ENCODE measurements around the gene VEGFA.

The VEGFA gene

GRCh38 chr6:43785904-43786303, 15.9 kb downstream of the VEGFA start:
- Histone ChIP-seq H3K9me3 (ENCODE audit: control insufficient read depth in 5 of 5, low read length in 5 of 5) (no peaks in the 10 kb centered on the region), H3K27ac (ENCODE audit: low read depth, low read length) (no peak overlapping the region), H3K4me3 (ENCODE audit: low read depth in 1 of 5, low read length in 5 of 5) (no peak overlapping the region), H3K36me3 (ENCODE audit: control insufficient read depth in 5 of 5, insufficient read depth in 5 of 5, low read length in 5 of 5) (peaks cover 0 to 57% (median 45%) of the 10 kb centered on the region in 5 donors), H3K27me3 (ENCODE audit: control insufficient read depth in 5 of 5, insufficient read depth in 4 of 5, low read length in 5 of 5) (no peaks in the 10 kb centered on the region), H3K4me1 (ENCODE audit: control insufficient read depth in 5 of 5, insufficient read depth in 5 of 5, low read length in 5 of 5) (peaks cover 0 to 41% (median 23%) of the 10 kb centered on the region in 5 donors), H3K9ac (ENCODE audit: low read length in 5 of 5) (no peak overlapping the region)

- Histone ChIP-seq H3K27ac (ENCODE audit: low read depth, low read length) (peak overlapping the region; percentile 75), H3K36me3 (ENCODE audit: control insufficient read depth in 5 of 5, insufficient read depth in 5 of 5, low read length in 5 of 5) (peaks cover 0 to 48% (median 36%) of the 10 kb centered on the region in 5 donors), H3K9ac (ENCODE audit: low read length in 5 of 5) (no peak overlapping the region), H3K9me3 (ENCODE audit: control insufficient read depth in 5 of 5, low read length in 5 of 5) (no peaks in the 10 kb centered on the region), H3K27me3 (ENCODE audit: control insufficient read depth in 5 of 5, insufficient read depth in 4 of 5, low read length in 5 of 5) (no peaks in the 10 kb centered on the region), H3K4me1 (ENCODE audit: control insufficient read depth in 5 of 5, insufficient read depth in 5 of 5, low read length in 5 of 5) (peaks cover 0 to 44% (median 22%) of the 10 kb centered on the region in 5 donors), H3K4me3 (ENCODE audit: low read depth in 1 of 5, low read length in 5 of 5) (no peak overlapping the region)
Observed at GRCh38 chr6:43786664-43787329, 16.8 kb downstream of the VEGFA start.

- Histone ChIP-seq H3K4me3 (ENCODE audit: low read depth in 1 of 5, low read length in 5 of 5) (no peak overlapping the region), H3K27ac (ENCODE audit: low read depth, low read length) (peak overlapping the region; percentile 75)
Observed at GRCh38 chr6:43788301-43788700, 18.3 kb downstream of the VEGFA start.

GRCh38 chr6:43789447-43789846, 19.4 kb downstream of the VEGFA start:
- Histone ChIP-seq H3K9me3 (ENCODE audit: control insufficient read depth in 5 of 5, low read length in 5 of 5) (no peaks in the 10 kb centered on the region), H3K27ac (ENCODE audit: low read depth, low read length) (peak overlapping the region; percentile 93), H3K36me3 (ENCODE audit: control insufficient read depth in 5 of 5, insufficient read depth in 5 of 5, low read length in 5 of 5) (peaks cover 0 to 22% (median 10%) of the 10 kb centered on the region in 5 donors), H3K4me1 (ENCODE audit: control insufficient read depth in 5 of 5, insufficient read depth in 5 of 5, low read length in 5 of 5) (peaks cover 0 to 60% (median 33%) of the 10 kb centered on the region in 5 donors), H3K9ac (ENCODE audit: low read length in 5 of 5) (peak overlapping the region in 2 of 5 donors; percentile 1 to 56), H3K27me3 (ENCODE audit: control insufficient read depth in 5 of 5, insufficient read depth in 4 of 5, low read length in 5 of 5) (no peaks in the 10 kb centered on the region), H3K4me3 (ENCODE audit: low read depth in 1 of 5, low read length in 5 of 5) (no peak overlapping the region)

More at GRCh38 chr6:43788301-43788700, 18.3 kb downstream of the VEGFA start:
- H3K4me1 ChIP-seq (ENCODE audit: control insufficient read depth in 5 of 5, insufficient read depth in 5 of 5, low read length in 5 of 5), result peaks cover 0 to 49% (median 22%) of the 10 kb centered on the region in 5 donors
- H3K9ac ChIP-seq (ENCODE audit: low read length in 5 of 5), result no peak overlapping the region
- peaks cover 0 to 33% (median 21%) of the 10 kb centered on the region in 5 donors for H3K36me3 ChIP-seq (ENCODE audit: control insufficient read depth in 5 of 5, insufficient read depth in 5 of 5, low read length in 5 of 5)
- no peaks in the 10 kb centered on the region for H3K9me3 ChIP-seq (ENCODE audit: control insufficient read depth in 5 of 5, low read length in 5 of 5)
- H3K27me3 ChIP-seq (ENCODE audit: control insufficient read depth in 5 of 5, insufficient read depth in 4 of 5, low read length in 5 of 5), result no peaks in the 10 kb centered on the region

- peak overlapping the region in 3 of 5 donors; percentile 26 to 70 (median 61) for H3K9ac ChIP-seq (ENCODE audit: low read length in 5 of 5)
- H3K4me3 ChIP-seq (ENCODE audit: low read depth in 1 of 5, low read length in 5 of 5), result no peak overlapping the region
- H3K27me3 ChIP-seq (ENCODE audit: control insufficient read depth in 5 of 5, insufficient read depth in 4 of 5, low read length in 5 of 5), result no peaks in the 10 kb centered on the region
- peaks cover 0 to 17% (median 6%) of the 10 kb centered on the region in 5 donors for H3K36me3 ChIP-seq (ENCODE audit: control insufficient read depth in 5 of 5, insufficient read depth in 5 of 5, low read length in 5 of 5)
- H3K4me1 ChIP-seq (ENCODE audit: control insufficient read depth in 5 of 5, insufficient read depth in 5 of 5, low read length in 5 of 5), result peaks cover 0 to 62% (median 36%) of the 10 kb centered on the region in 5 donors
- H3K9me3 ChIP-seq (ENCODE audit: control insufficient read depth in 5 of 5, low read length in 5 of 5), result no peaks in the 10 kb centered on the region
- H3K27ac ChIP-seq (ENCODE audit: low read depth, low read length), result peak overlapping the region; percentile 93
Observed at GRCh38 chr6:43790031-43790430, 20.0 kb downstream of the VEGFA start.

GRCh38 chr6:43791745-43792422, 21.9 kb downstream of the VEGFA start:
- Histone ChIP-seq H3K4me1 (ENCODE audit: control insufficient read depth in 5 of 5, insufficient read depth in 5 of 5, low read length in 5 of 5) (peaks cover 0 to 63% (median 44%) of the 10 kb centered on the region in 5 donors), H3K27ac (ENCODE audit: low read depth, low read length) (peak overlapping the region; percentile 77), H3K9ac (ENCODE audit: low read length in 5 of 5) (no peak overlapping the region), H3K9me3 (ENCODE audit: control insufficient read depth in 5 of 5, low read length in 5 of 5) (no peaks in the 10 kb centered on the region), H3K36me3 (ENCODE audit: control insufficient read depth in 5 of 5, insufficient read depth in 5 of 5, low read length in 5 of 5) (no peaks in the 10 kb centered on the region), H3K27me3 (ENCODE audit: control insufficient read depth in 5 of 5, insufficient read depth in 4 of 5, low read length in 5 of 5) (no peaks in the 10 kb centered on the region), H3K4me3 (ENCODE audit: low read depth in 1 of 5, low read length in 5 of 5) (no peak overlapping the region)

GRCh38 chr6:43793154-43793874, 23.3 kb downstream of the VEGFA start:
- Histone ChIP-seq H3K4me1 (ENCODE audit: control insufficient read depth in 5 of 5, insufficient read depth in 5 of 5, low read length in 5 of 5) (peaks cover 0 to 65% (median 47%) of the 10 kb centered on the region in 5 donors), H3K27ac (ENCODE audit: low read depth, low read length) (peak overlapping the region; percentile 77), H3K36me3 (ENCODE audit: control insufficient read depth in 5 of 5, insufficient read depth in 5 of 5, low read length in 5 of 5) (no peaks in the 10 kb centered on the region), H3K9ac (ENCODE audit: low read length in 5 of 5) (peak overlapping the region in 1 of 5 donors; percentile 7), H3K4me3 (ENCODE audit: low read depth in 1 of 5, low read length in 5 of 5) (no peak overlapping the region), H3K27me3 (ENCODE audit: control insufficient read depth in 5 of 5, insufficient read depth in 4 of 5, low read length in 5 of 5) (no peaks in the 10 kb centered on the region), H3K9me3 (ENCODE audit: control insufficient read depth in 5 of 5, low read length in 5 of 5) (no peaks in the 10 kb centered on the region)

GRCh38 chr6:43793875-43794242, 23.8 kb downstream of the VEGFA start:
- Histone ChIP-seq H3K4me3 (ENCODE audit: low read depth in 1 of 5, low read length in 5 of 5) (no peak overlapping the region), H3K9ac (ENCODE audit: low read length in 5 of 5) (no peak overlapping the region), H3K27me3 (ENCODE audit: control insufficient read depth in 5 of 5, insufficient read depth in 4 of 5, low read length in 5 of 5) (no peaks in the 10 kb centered on the region), H3K36me3 (ENCODE audit: control insufficient read depth in 5 of 5, insufficient read depth in 5 of 5, low read length in 5 of 5) (no peaks in the 10 kb centered on the region), H3K27ac (ENCODE audit: low read depth, low read length) (peak overlapping the region; percentile 77), H3K9me3 (ENCODE audit: control insufficient read depth in 5 of 5, low read length in 5 of 5) (no peaks in the 10 kb centered on the region), H3K4me1 (ENCODE audit: control insufficient read depth in 5 of 5, insufficient read depth in 5 of 5, low read length in 5 of 5) (peaks cover 2 to 66% (median 49%) of the 10 kb centered on the region in 5 donors)

- H3K9ac ChIP-seq (ENCODE audit: low read length in 5 of 5), result no peak overlapping the region
- H3K36me3 ChIP-seq (ENCODE audit: control insufficient read depth in 5 of 5, insufficient read depth in 5 of 5, low read length in 5 of 5), result no peaks in the 10 kb centered on the region
- H3K27me3 ChIP-seq (ENCODE audit: control insufficient read depth in 5 of 5, insufficient read depth in 4 of 5, low read length in 5 of 5), result no peaks in the 10 kb centered on the region
- no peak overlapping the region for H3K27ac ChIP-seq (ENCODE audit: low read depth, low read length)
- H3K4me3 ChIP-seq (ENCODE audit: low read depth in 1 of 5, low read length in 5 of 5), result no peak overlapping the region
- H3K9me3 ChIP-seq (ENCODE audit: control insufficient read depth in 5 of 5, low read length in 5 of 5), result no peaks in the 10 kb centered on the region
- peaks cover 2 to 66% (median 44%) of the 10 kb centered on the region in 5 donors for H3K4me1 ChIP-seq (ENCODE audit: control insufficient read depth in 5 of 5, insufficient read depth in 5 of 5, low read length in 5 of 5)
Observed at GRCh38 chr6:43795421-43795820, 25.4 kb downstream of the VEGFA start.

- Histone ChIP-seq H3K4me1 (ENCODE audit: control insufficient read depth in 5 of 5, insufficient read depth in 5 of 5, low read length in 5 of 5) (peaks cover 2 to 66% (median 43%) of the 10 kb centered on the region in 5 donors), H3K9ac (ENCODE audit: low read length in 5 of 5) (no peak overlapping the region), H3K27ac (ENCODE audit: low read depth, low read length) (peak overlapping the region; percentile 41), H3K27me3 (ENCODE audit: control insufficient read depth in 5 of 5, insufficient read depth in 4 of 5, low read length in 5 of 5) (no peaks in the 10 kb centered on the region), H3K4me3 (ENCODE audit: low read depth in 1 of 5, low read length in 5 of 5) (no peak overlapping the region), H3K9me3 (ENCODE audit: control insufficient read depth in 5 of 5, low read length in 5 of 5) (no peaks in the 10 kb centered on the region), H3K36me3 (ENCODE audit: control insufficient read depth in 5 of 5, insufficient read depth in 5 of 5, low read length in 5 of 5) (no peaks in the 10 kb centered on the region)
Observed at GRCh38 chr6:43796168-43796567, 26.2 kb downstream of the VEGFA start.

Data from subcutaneous abdominal adipose tissue (tissue), 5 donors.